H7 (cell line): Measurements from ENCODE around the gene GALNT3. TPM values are rescaled to one million over a fixed set of nuclear protein-coding genes. Genes with fewer than 3 reads are reported as not detected.
A peak's percentile ranks its signal among the peaks of the same experiment; 100 is the strongest.

Experiments used
- DNase-seq: peaks from one replicate; pipeline ENCODE4 v3.0.0; 2012
- H3K27me3 ChIP-seq: 2 replicates; pipeline ENCODE4 v1.6.0; 2011; ENCODE audit warnings: mild to moderate bottlenecking, low read length; ENCODE audit not compliant: control insufficient read depth, insufficient read depth
- H3K36me3 ChIP-seq: replicated peaks from 2 replicates; pipeline ENCODE4 v1.5.1; 2011; ENCODE audit warnings: low read length; ENCODE audit not compliant: control insufficient read depth, insufficient read depth
- H3K4me3 ChIP-seq: 2 replicates; pipeline ENCODE4 v1.5.1; 2011; ENCODE audit warnings: low read depth, mild to moderate bottlenecking, control low read depth, low read length, moderate library complexity; ENCODE audit not compliant: insufficient read depth
- total RNA-seq: library from RNA; depleted of rRNA; stranded (reverse); fragments of >200 nt; shearing (Covaris generic); gene quantifications from 2 replicates; pipeline ENCODE4 v1.2.3, GENCODE V29; 2014; rRNA removed

Gene GALNT3
- total RNA-seq, 1 experiment from 2014 or later: 8.0 TPM

DNA sequence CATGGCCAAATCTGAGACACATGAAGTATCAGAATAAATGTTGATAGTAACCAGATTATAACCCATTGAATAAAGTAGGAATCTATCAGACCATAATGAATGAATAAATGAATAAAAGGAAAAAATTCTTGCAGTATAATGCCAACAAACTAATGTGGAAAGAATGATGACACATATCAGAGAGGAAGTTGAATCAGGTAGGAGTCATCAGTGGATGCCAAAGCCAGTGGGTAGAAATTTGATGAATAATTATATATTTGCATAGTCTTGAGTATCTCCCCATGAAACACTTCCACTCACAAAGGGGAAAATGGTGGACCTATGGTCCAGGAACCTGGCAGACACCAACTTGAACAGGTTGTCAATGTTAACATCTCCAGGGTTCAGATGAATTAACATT lies 68.6 kb downstream of the GALNT3 start:
- Histone ChIP-seq H3K4me3 (no peak overlapping the region), H3K36me3 (no peaks in the 10 kb centered on the region), H3K27me3 (no peaks in the 10 kb centered on the region)
- no peak for DNase-seq

- DNase-seq: no peak
- no peak overlapping the region for H3K4me3 ChIP-seq
- no peaks in the 10 kb centered on the region for H3K27me3 ChIP-seq
- no peaks in the 10 kb centered on the region for H3K36me3 ChIP-seq
Measured at GRCh38 chr2:165720511-165720910, 73.5 kb downstream of the GALNT3 start.

- Histone ChIP-seq H3K4me3 (no peak overlapping the region), H3K36me3 (no peaks in the 10 kb centered on the region), H3K27me3 (no peaks in the 10 kb centered on the region)
- no peak for DNase-seq
Measured at GRCh38 chr2:165718610-165719210, 75.3 kb downstream of the GALNT3 start.

- H3K4me3 ChIP-seq: no peak overlapping the region
- DNase-seq: no peak
- H3K36me3 ChIP-seq: no peaks in the 10 kb centered on the region
- no peaks in the 10 kb centered on the region for H3K27me3 ChIP-seq
Measured at GRCh38 chr2:165716091-165716490, 78.0 kb downstream of the GALNT3 start.

GRCh38 chr2:165706960-165707487 lies 87.0 kb downstream of the GALNT3 start:
- Histone ChIP-seq H3K4me3 (no peak overlapping the region), H3K36me3 (no peaks in the 10 kb centered on the region)

DNA sequence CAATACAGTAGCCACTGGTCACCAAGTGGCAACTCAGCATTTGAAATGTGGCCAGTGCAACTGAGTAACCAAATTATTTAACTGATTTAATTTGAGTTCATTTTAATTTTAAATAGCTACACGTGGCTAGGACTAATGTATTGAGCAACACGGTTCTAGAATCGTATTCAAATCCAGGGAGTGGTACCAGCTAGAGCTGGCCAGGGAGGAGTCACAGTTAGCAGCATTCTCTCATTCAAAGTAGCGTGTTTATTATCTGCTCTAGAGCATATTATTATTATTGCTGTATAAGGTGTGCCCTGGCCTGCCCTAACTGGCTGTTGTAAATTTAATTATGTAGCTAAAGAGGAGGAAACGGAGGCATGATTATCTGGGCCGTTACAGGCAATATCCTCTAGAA lies 92.9 kb downstream of the GALNT3 start:
- Histone ChIP-seq H3K4me3 (no peak overlapping the region), H3K36me3 (no peaks in the 10 kb centered on the region), H3K27me3 (no peaks in the 10 kb centered on the region)
- DNase-seq: no peak

More at GRCh38 chr2:165706960-165707487, 87.0 kb downstream of the GALNT3 start:
- H3K27me3 ChIP-seq: no peaks in the 10 kb centered on the region
- DNase-seq: no peak

DNA sequence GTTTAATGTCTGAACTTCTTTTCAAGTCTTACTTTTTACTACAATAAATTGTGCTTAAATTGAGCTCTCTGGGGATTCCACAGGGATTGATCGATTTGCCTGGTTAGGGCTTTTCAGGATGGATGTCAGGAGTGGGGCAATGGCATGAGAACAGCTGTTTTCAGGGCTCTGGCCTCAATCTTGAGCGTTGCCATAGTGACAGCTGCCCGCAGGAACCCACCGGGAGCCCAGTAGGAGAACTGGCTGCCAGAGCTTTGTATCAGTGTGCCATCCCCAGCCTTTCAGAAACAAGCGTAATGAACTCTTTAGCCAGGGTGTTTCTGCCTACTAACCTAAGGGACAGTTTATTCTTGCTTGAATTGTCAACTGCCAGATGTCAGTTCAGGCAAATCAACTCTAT lies 93.5 kb downstream of the GALNT3 start:
- Histone ChIP-seq H3K36me3 (no peaks in the 10 kb centered on the region), H3K4me3 (no peak overlapping the region)
- peak; percentile 3 for DNase-seq

GRCh38 chr2:165699946-165700345 lies 94.1 kb downstream of the GALNT3 start:
- DNase-seq: no peak
- Histone ChIP-seq H3K4me3 (no peak overlapping the region), H3K27me3 (no peaks in the 10 kb centered on the region), H3K36me3 (no peaks in the 10 kb centered on the region)

More for the DNA sequence above, 93.5 kb downstream of the GALNT3 start:
- H3K27me3 ChIP-seq: no peaks in the 10 kb centered on the region

- H3K36me3 ChIP-seq: no peaks in the 10 kb centered on the region
- peak; percentile 3 for DNase-seq
- no peaks in the 10 kb centered on the region for H3K27me3 ChIP-seq
- H3K4me3 ChIP-seq: no peak overlapping the region
Measured at GRCh38 chr2:165698444-165698884, 95.6 kb downstream of the GALNT3 start.

GRCh38 chr2:165697748-165698443 lies 96.2 kb downstream of the GALNT3 start:
- Histone ChIP-seq H3K4me3 (no peak overlapping the region), H3K36me3 (no peaks in the 10 kb centered on the region), H3K27me3 (no peaks in the 10 kb centered on the region)
- DNase-seq: no peak

Other genes starting within 250 kb of the GALNT3 start
- 22.1 and 22.5 TPM in 2 replicates for gene TTC21B, start 159.5 kb upstream of the GALNT3 start, total RNA-seq